ENCODE data around the gene REEP1. TPM values are rescaled to one million over a fixed set of nuclear protein-coding genes. Genes with fewer than 3 reads are reported as not detected.
A peak's percentile ranks its signal among the peaks of the same experiment; 100 is the strongest.

REEP1 gene, protein sequence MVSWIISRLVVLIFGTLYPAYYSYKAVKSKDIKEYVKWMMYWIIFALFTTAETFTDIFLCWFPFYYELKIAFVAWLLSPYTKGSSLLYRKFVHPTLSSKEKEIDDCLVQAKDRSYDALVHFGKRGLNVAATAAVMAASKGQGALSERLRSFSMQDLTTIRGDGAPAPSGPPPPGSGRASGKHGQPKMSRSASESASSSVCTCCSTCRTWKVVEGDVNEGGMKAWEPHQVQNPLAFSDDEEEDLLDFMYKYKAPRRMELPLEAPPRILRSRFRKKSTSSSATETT
- under 1 TPM in 1 of 2 experiments, not detected in 1; 0.15 TPM for total RNA-seq
- not detected for polyA plus RNA-seq

DNA sequence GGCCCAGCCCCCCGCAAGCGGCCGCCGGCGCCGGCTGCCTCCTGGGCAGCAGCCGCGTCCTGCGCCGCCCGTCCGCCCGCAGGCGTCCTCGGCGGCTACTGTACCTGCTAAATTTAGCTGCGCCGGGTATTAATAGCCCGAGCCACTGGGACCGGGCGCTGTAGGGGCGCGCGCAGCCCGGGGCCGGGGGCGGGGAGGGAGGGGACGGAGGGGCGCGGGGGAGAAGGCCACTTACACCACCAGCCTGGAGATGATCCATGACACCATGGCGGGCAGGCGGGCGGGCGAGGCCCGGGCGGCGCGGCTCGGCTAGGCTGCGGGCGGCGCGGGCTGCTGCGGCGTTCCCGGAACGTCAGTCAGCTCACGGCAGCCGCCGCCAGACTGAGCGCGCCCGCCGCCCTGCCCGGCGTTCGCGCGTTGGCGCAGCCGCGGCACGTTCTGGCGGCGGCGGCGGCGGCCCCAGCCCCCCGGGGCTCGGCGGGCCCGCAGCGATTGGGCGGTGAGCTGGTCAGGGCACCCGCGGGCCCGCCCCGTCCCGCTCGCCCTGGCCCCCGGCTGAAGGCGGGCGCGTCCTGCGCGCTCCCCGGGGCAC, at the start of gene REEP1:
TSS of gene REEP1 (minus strand) at position 383 of the 592 bp plus-strand sequence. CDS start at position 267, 116 bp downstream.
- Histone ChIP-seq H3K27me3 (ENCODE audit: insufficient read depth, low read length) (peaks cover 29% of the 10 kb centered on the region), H3K27ac (ENCODE audit: low read depth, low read length) (no peak within 1 kb of the TSS), H3K4me1 (ENCODE audit: insufficient read depth, low read length) (peaks cover 5% of the 10 kb centered on the region), H3K9me3 (ENCODE audit: control insufficient read depth in 1 of 2, low read length in 2 of 2) (no peaks in the 10 kb centered on the region), H3K36me3 (ENCODE audit: insufficient read depth, low read length) (no peaks in the 10 kb centered on the region), H3K4me3 (ENCODE audit: low read length in 2 of 2) (no peak within 1 kb of the TSS)
- ChIA-PET POLR2A (ENCODE audit: partially characterized antibody) (no interaction called here), CTCF (ENCODE audit: partially characterized antibody) (no interaction called here)
- H3K27me3 Mint-ChIP-seq = peaks cover 43 to 58% of the 10 kb centered on the region in 2 donors
- intact Hi-C loops (cut with micrococcal nuclease) = no loop called here
- H3K4me3 Mint-ChIP-seq = peak within 1 kb of the TSS; percentile 61 to 91 (median 84)
- peaks cover 8 to 19% (median 14%) of the 10 kb centered on the region in 4 donors for H3K4me1 Mint-ChIP-seq
- peaks cover 9 to 11% of the 10 kb centered on the region in 2 donors for H3K36me3 Mint-ChIP-seq
- no peak within 1 kb of the TSS for H3K27ac Mint-ChIP-seq
- peak in 1 of 5 donors; percentile 2 for DNase-seq
- H3K9me3 Mint-ChIP-seq = peaks cover 6 to 28% (median 23%) of the 10 kb centered on the region in 8 donors

- no peak overlapping the region for H3K27ac ChIP-seq (ENCODE audit: low read depth, low read length)
- intact Hi-C loops (cut with micrococcal nuclease) = no loop called here
- H3K27me3 ChIP-seq (ENCODE audit: insufficient read depth, low read length) = no peaks in the 10 kb centered on the region
- ChIA-PET CTCF (ENCODE audit: partially characterized antibody) (interaction anchor here (0.6 kb wide), 1 partner anchor 1185 kb away, joined by 3 read pairs; no protein-coding TSS in a partner anchor), POLR2A (ENCODE audit: partially characterized antibody) (no interaction called here)
- H3K4me1 ChIP-seq (ENCODE audit: insufficient read depth, low read length) = no peaks in the 10 kb centered on the region
- H3K9me3 ChIP-seq (ENCODE audit: control insufficient read depth in 1 of 2, low read length in 2 of 2) = no peaks in the 10 kb centered on the region
- H3K4me3 Mint-ChIP-seq = no peak overlapping the region
- H3K27me3 Mint-ChIP-seq = peaks cover 0 to 11% of the 10 kb centered on the region in 2 donors
- H3K4me1 Mint-ChIP-seq = no peaks in the 10 kb centered on the region
- peaks cover 0 to 4% of the 10 kb centered on the region in 2 donors for H3K36me3 Mint-ChIP-seq
- DNase-seq = no peak
- H3K9me3 Mint-ChIP-seq = peaks cover 0 to 1% (median 0%) of the 10 kb centered on the region in 8 donors
- H3K27ac Mint-ChIP-seq = no peak overlapping the region
- H3K36me3 ChIP-seq (ENCODE audit: insufficient read depth, low read length) = no peaks in the 10 kb centered on the region
- H3K4me3 ChIP-seq (ENCODE audit: low read length in 2 of 2) = no peak overlapping the region
Observed at GRCh38 chr2:86383844-86384243, 46.4 kb upstream of the REEP1 start.

GRCh38 chr2:86382698-86383097, 45.3 kb upstream of the REEP1 start:
- Mint-ChIP-seq H3K4me3 (no peak overlapping the region), H3K36me3 (peaks cover 2 to 8% of the 10 kb centered on the region in 2 donors), H3K9me3 (peaks cover 0 to 4% (median 3%) of the 10 kb centered on the region in 8 donors), H3K4me1 (no peaks in the 10 kb centered on the region), H3K27me3 (peaks cover 3 to 11% of the 10 kb centered on the region in 2 donors), H3K27ac (no peak overlapping the region)
- H3K27me3 ChIP-seq (ENCODE audit: insufficient read depth, low read length) = no peaks in the 10 kb centered on the region
- H3K36me3 ChIP-seq (ENCODE audit: insufficient read depth, low read length) = no peaks in the 10 kb centered on the region
- H3K4me3 ChIP-seq (ENCODE audit: low read length in 2 of 2) = no peak overlapping the region
- intact Hi-C loops (cut with micrococcal nuclease) = no loop called here
- H3K4me1 ChIP-seq (ENCODE audit: insufficient read depth, low read length) = no peaks in the 10 kb centered on the region
- DNase-seq = no peak
- ChIA-PET POLR2A (ENCODE audit: partially characterized antibody) (no interaction called here), CTCF (ENCODE audit: partially characterized antibody) (no interaction called here)
- no peak overlapping the region for H3K27ac ChIP-seq (ENCODE audit: low read depth, low read length)
- H3K9me3 ChIP-seq (ENCODE audit: control insufficient read depth in 1 of 2, low read length in 2 of 2) = no peaks in the 10 kb centered on the region

- no peak overlapping the region for H3K4me3 Mint-ChIP-seq
- Histone ChIP-seq H3K36me3 (ENCODE audit: insufficient read depth, low read length) (no peaks in the 10 kb centered on the region), H3K9me3 (ENCODE audit: control insufficient read depth in 1 of 2, low read length in 2 of 2) (no peaks in the 10 kb centered on the region), H3K27ac (ENCODE audit: low read depth, low read length) (no peak overlapping the region), H3K4me3 (ENCODE audit: low read length in 2 of 2) (no peak overlapping the region), H3K4me1 (ENCODE audit: insufficient read depth, low read length) (no peaks in the 10 kb centered on the region), H3K27me3 (ENCODE audit: insufficient read depth, low read length) (no peaks in the 10 kb centered on the region)
- H3K9me3 Mint-ChIP-seq = peaks cover 0 to 6% (median 3%) of the 10 kb centered on the region in 8 donors
- POLR2A ChIA-PET (ENCODE audit: partially characterized antibody) = no interaction called here
- no peak for DNase-seq
- intact Hi-C loops (cut with micrococcal nuclease) = no loop called here
- peaks cover 2 to 8% of the 10 kb centered on the region in 2 donors for H3K36me3 Mint-ChIP-seq
- H3K27me3 Mint-ChIP-seq = peaks cover 3 to 9% of the 10 kb centered on the region in 2 donors
- H3K4me1 Mint-ChIP-seq = no peaks in the 10 kb centered on the region
- CTCF ChIA-PET (ENCODE audit: partially characterized antibody) = no interaction called here
- no peak overlapping the region for H3K27ac Mint-ChIP-seq
Observed at GRCh38 chr2:86382108-86382507, 44.7 kb upstream of the REEP1 start.

- ChIA-PET POLR2A (ENCODE audit: partially characterized antibody) (no interaction called here), CTCF (ENCODE audit: partially characterized antibody) (no interaction called here)
- Mint-ChIP-seq H3K36me3 (peaks cover 2 to 8% of the 10 kb centered on the region in 2 donors), H3K4me3 (no peak overlapping the region), H3K27ac (no peak overlapping the region), H3K9me3 (peaks cover 0 to 6% (median 4%) of the 10 kb centered on the region in 8 donors), H3K4me1 (peaks cover 0 to 4% (median 2%) of the 10 kb centered on the region in 4 donors), H3K27me3 (peaks cover 2 to 3% of the 10 kb centered on the region in 2 donors)
- Histone ChIP-seq H3K36me3 (ENCODE audit: insufficient read depth, low read length) (no peaks in the 10 kb centered on the region), H3K9me3 (ENCODE audit: control insufficient read depth in 1 of 2, low read length in 2 of 2) (no peaks in the 10 kb centered on the region), H3K27ac (ENCODE audit: low read depth, low read length) (no peak overlapping the region), H3K4me3 (ENCODE audit: low read length in 2 of 2) (no peak overlapping the region), H3K4me1 (ENCODE audit: insufficient read depth, low read length) (no peaks in the 10 kb centered on the region), H3K27me3 (ENCODE audit: insufficient read depth, low read length) (no peaks in the 10 kb centered on the region)
- intact Hi-C loops (cut with micrococcal nuclease) = no loop called here
- DNase-seq = no peak
Observed at GRCh38 chr2:86378469-86378868, 41.0 kb upstream of the REEP1 start.

- H3K4me3 ChIP-seq (ENCODE audit: low read length in 2 of 2) = no peak overlapping the region
- Mint-ChIP-seq H3K27ac (no peak overlapping the region), H3K9me3 (peaks cover 0 to 6% (median 4%) of the 10 kb centered on the region in 8 donors), H3K36me3 (peaks cover 2 to 4% of the 10 kb centered on the region in 2 donors), H3K27me3 (peaks cover 0 to 3% of the 10 kb centered on the region in 2 donors), H3K4me3 (no peak overlapping the region), H3K4me1 (peaks cover 14 to 30% (median 22%) of the 10 kb centered on the region in 4 donors)
- peaks cover 24% of the 10 kb centered on the region for H3K4me1 ChIP-seq (ENCODE audit: insufficient read depth, low read length)
- CTCF ChIA-PET (ENCODE audit: partially characterized antibody) = no interaction called here
- intact Hi-C loops (cut with micrococcal nuclease) = no loop called here
- no peaks in the 10 kb centered on the region for H3K9me3 ChIP-seq (ENCODE audit: control insufficient read depth in 1 of 2, low read length in 2 of 2)
- no peaks in the 10 kb centered on the region for H3K36me3 ChIP-seq (ENCODE audit: insufficient read depth, low read length)
- no peak overlapping the region for H3K27ac ChIP-seq (ENCODE audit: low read depth, low read length)
- POLR2A ChIA-PET (ENCODE audit: partially characterized antibody) = no interaction called here
- no peaks in the 10 kb centered on the region for H3K27me3 ChIP-seq (ENCODE audit: insufficient read depth, low read length)
- DNase-seq = no peak
Observed at GRCh38 chr2:86375623-86376022, 38.2 kb upstream of the REEP1 start.

All from CD4-positive, alpha-beta memory T cell (primary cell).